ENCODE results near the gene PARP3. TPM values are rescaled to one million over a fixed set of nuclear protein-coding genes. Genes with fewer than 3 reads are reported as not detected.

PARP3 gene
- total and polyA plus RNA-seq, 2 of the 8 experiments (the other 6 are each of a cell fraction or from before 2014, with no cell fraction given), result 1.3 to 1.6 TPM

GRCh38 chr3:51945926-51946705 lies 4.0 kb downstream of the PARP3 start:
- Histone ChIP-seq H4K20me1 (replicated peaks in 1 of 2; ENCODE audit: control insufficient read depth in 1 of 2, insufficient read depth in 2 of 2, low read length in 2 of 2) (peaks cover 0 to under 1% of the 10 kb centered on the region in 2 experiments), H3K79me1 (ENCODE audit: low read depth, low read length) (no peaks in the 10 kb centered on the region), H3K23me2 (ENCODE audit: low read depth, low read length) (peaks cover 4% of the 10 kb centered on the region; the same call in 1 of the 2 replicates), H2AK5ac (ENCODE audit: low read depth, low read length) (no peak overlapping the region), H2BK12ac (ENCODE audit: low read depth, low read length) (peak overlapping the region; percentile 39; the same call in 1 of the 2 replicates), H3K14ac (ENCODE audit: insufficient read length) (no peak overlapping the region), H3K4me3 (ENCODE audit: extremely low read depth in 1 of 4, insufficient read depth in 2 of 4, low read depth in 3 of 4, low read length in 4 of 4) (no peak overlapping the region), H3K36me3 (ENCODE audit: control insufficient read depth in 2 of 4, insufficient read depth in 4 of 4, low read length in 3 of 4) (no peaks in the 10 kb centered on the region), H4K5ac (ENCODE audit: insufficient read length, low read depth, low read length) (no peak overlapping the region), H2AFZ (ENCODE audit: low read length) (no peak overlapping the region), H2BK5ac (ENCODE audit: low read depth, low read length) (no peak overlapping the region), H3K23ac (ENCODE audit: insufficient read length) (no peak overlapping the region), H3K9ac (replicated peaks in 1 of 4; ENCODE audit: extremely low read depth in 1 of 4, low read depth in 3 of 4, low read length in 3 of 4) (no peak overlapping the region), H3K18ac (ENCODE audit: extremely low read depth, low read length) (no peak overlapping the region), H4K8ac (ENCODE audit: extremely low read depth, insufficient read depth, low read length) (no peak overlapping the region), H3K4me2 (ENCODE audit: insufficient read depth in 1 of 2, low read depth in 2 of 2, low read length in 2 of 2) (no peak overlapping the region), H3K56ac (replicated peaks; ENCODE audit: insufficient read length, low read depth, low read length) (no peak overlapping the region), H3K79me2 (ENCODE audit: control insufficient read depth in 1 of 2, insufficient read depth in 2 of 2, low read length in 2 of 2) (peaks cover 0 to 2% of the 10 kb centered on the region in 2 experiments; a peak in 2 of 4 replicates), H2BK120ac (replicated peaks; ENCODE audit: low read depth, low read length) (peak overlapping the region; percentile 22), H3K4me1 (replicated peaks in 1 of 4; ENCODE audit: control insufficient read depth in 3 of 4, insufficient read depth in 4 of 4, low read length in 3 of 4) (peaks cover 0 to 5% (median 3%) of the 10 kb centered on the region in 4 experiments; a peak in 6 of 7 replicates), H2BK15ac (ENCODE audit: low read length) (no peak overlapping the region), H3K4ac (replicated peaks; ENCODE audit: insufficient read length, low read depth, low read length) (no peak overlapping the region), H3K9me3 (ENCODE audit: insufficient read depth in 2 of 2, low read depth in 1 of 2, low read length in 1 of 2) (no peaks in the 10 kb centered on the region), H2BK20ac (ENCODE audit: low read length) (no peak overlapping the region), H3K27ac (ENCODE audit: low read depth, low read length) (no peak overlapping the region), H4K91ac (replicated peaks; ENCODE audit: insufficient read length, low read length) (no peak overlapping the region), H3K27me3 (replicated peaks in 1 of 4; ENCODE audit: control insufficient read depth in 3 of 4, extremely low read depth in 1 of 4, insufficient read depth in 3 of 4, low read length in 3 of 4) (peaks cover 0 to 10% (median 4%) of the 10 kb centered on the region in 4 experiments; a peak in 5 of 7 replicates)
- FAIRE-seq, result no peak
- ChIA-PET POLR2A (ENCODE audit: partially characterized antibody) (interaction anchor here (0.9 to 15.7 kb wide), 5 partner anchors 8 to 47 kb away, joined by 5 to 148 read pairs (median 6); partner anchors contain the start of genes ACY1, GPR62, PCBP4 and RPL29), CTCF (ENCODE audit: partially characterized antibody) (interaction anchor here (0.9 to 5.1 kb wide), 11 partner anchors 11 to 126 kb away, joined by 3 to 44 read pairs (median 5); partner anchors contain the start of genes ABHD14B and ACY1)
- 93% methylated on average over 9 of the region's 14 CpGs; no CpG with 5 or more reads in 1 of the 2 experiments for whole genome bisulfite sequencing, 2 experiments (ENCODE audit: extremely low coverage in 1 of 2, insufficient coverage in 1 of 2, insufficient read length in 1 of 2, insufficient replicate concordance in 2 of 2, low coverage in 1 of 2, low lambda C conversion rate in 2 of 2, missing lambda C conversion rate in 1 of 2)
- DNase-seq (ENCODE audit: low read depth in 1 of 2, low spot score in 2 of 2), result no peak
- TF ChIP-seq SP2 (IDR thresholded peaks at IDR 0.05; ENCODE audit: low read length) (no peak), RNF2 (IDR thresholded peaks at IDR 0.05; ENCODE audit: borderline replicate concordance, low read depth, low read length, missing control alignments, poor library complexity, severe bottlenecking) (no peak), NRF1 (IDR thresholded peaks at IDR 0.05; ENCODE audit: low read depth, low read length) (no peak), CEBPB (IDR thresholded peaks at IDR 0.05; ENCODE audit: low read depth, low read length) (no peak), KDM5A (IDR thresholded peaks at IDR 0.05; ENCODE audit: low read length) (no peak), TCF12 (IDR thresholded peaks at IDR 0.05; ENCODE audit: low read depth, low read length) (no peak), POLR2A (IDR thresholded peaks at IDR 0.05; ENCODE audit: control extremely low read depth in 1 of 2, low read depth in 2 of 2, low read length in 2 of 2) (no peak), E2F6 (IDR thresholded peaks at IDR 0.05) (no peak), JUND (IDR thresholded peaks at IDR 0.05; ENCODE audit: low read length) (no peak)
